Activated CD8-positive, alpha-beta T cell treated with anti-CD3 and anti-CD28 coated beads, Interleukin-2, amount 10 ng/mL, durations not matched to agents 7 days and 5 days (primary cell): ENCODE data around the gene GAL. TPM values are rescaled to one million over a fixed set of nuclear protein-coding genes. Genes with fewer than 3 reads are reported as not detected.

Experiments used
- ATAC-seq: fragments of 150-1000 bp; cut with Tn5 transposase; one replicate; pipeline ENCODE4 v1.10.0; 2021; ENCODE audit warnings: moderate library complexity
- CTCF ChIA-PET: fragments of 350-600 bp; sonication (Branson Sonifier 250); formaldehyde crosslinking; loops from one replicate; lab custom pipeline; 2021; ENCODE audit warnings: antibody characterized with exemption; lab: Charles Lee
- POLR2A ChIA-PET: fragments of 350-600 bp; sonication (Branson Sonifier 250); formaldehyde crosslinking; loops from one replicate; lab custom pipeline; 2021; ENCODE audit warnings: antibody characterized with exemption; lab: Charles Lee
- DNase-seq: peaks from one replicate; pipeline ENCODE4 v3.0.0-alpha.2; 2020
- H3K27ac Mint-ChIP-seq: one replicate; pipeline ENCODE4 v1.8.0; 2021; ENCODE audit warnings: mild to moderate bottlenecking, mixed read lengths
- H3K27me3 Mint-ChIP-seq: one replicate; pipeline ENCODE4 v1.8.0; 2021; ENCODE audit warnings: low read depth, mixed read lengths
- H3K36me3 Mint-ChIP-seq: one replicate; pipeline ENCODE4 v1.8.0; 2021; ENCODE audit warnings: low read depth, mixed read lengths
- H3K4me1 Mint-ChIP-seq: one replicate; pipeline ENCODE4 v1.8.0; 2021; ENCODE audit warnings: low read depth, mixed read lengths
- H3K4me3 Mint-ChIP-seq: one replicate; pipeline ENCODE4 v1.8.0; 2021; ENCODE audit warnings: mild to moderate bottlenecking, mixed read lengths
- H3K9me3 Mint-ChIP-seq: one replicate; pipeline ENCODE4 v1.8.0; 2022; ENCODE audit warnings: mixed read lengths; ENCODE audit not compliant: insufficient read depth
- total RNA-seq, 2 experiments: library from RNA; stranded (reverse); gene quantifications; one replicate each; pipeline ENCODE4 v1.2.3, GENCODE V29; 2021

Gene GAL
- total RNA-seq, 2 experiments from 2014 or later = not detected

- H3K36me3 Mint-ChIP-seq = no peaks in the 10 kb centered on the region
- H3K4me1 Mint-ChIP-seq = peaks cover 23% of the 10 kb centered on the region
- H3K4me3 Mint-ChIP-seq = no peak overlapping the region
- DNase-seq = no peak
- no peak for ATAC-seq
- POLR2A ChIA-PET = no interaction called here
- CTCF ChIA-PET = no interaction called here
- no peaks in the 10 kb centered on the region for H3K9me3 Mint-ChIP-seq
- no peak overlapping the region for H3K27ac Mint-ChIP-seq
- H3K27me3 Mint-ChIP-seq = peaks cover 57% of the 10 kb centered on the region
Measured at GRCh38 chr11:68687311-68687710, 3.0 kb downstream of the GAL start.

GRCh38 chr11:68687986-68688385 lies 3.6 kb downstream of the GAL start:
- no peak for ATAC-seq
- POLR2A ChIA-PET = no interaction called here
- Mint-ChIP-seq H3K27ac (no peak overlapping the region), H3K9me3 (no peaks in the 10 kb centered on the region), H3K4me3 (no peak overlapping the region), H3K27me3 (peaks cover 52% of the 10 kb centered on the region), H3K4me1 (peaks cover 21% of the 10 kb centered on the region), H3K36me3 (no peaks in the 10 kb centered on the region)
- CTCF ChIA-PET = no interaction called here
- DNase-seq = no peak

- POLR2A ChIA-PET = no interaction called here
- no peak for ATAC-seq
- peaks cover 20% of the 10 kb centered on the region for H3K4me1 Mint-ChIP-seq
- no peak overlapping the region for H3K27ac Mint-ChIP-seq
- H3K27me3 Mint-ChIP-seq = peaks cover 45% of the 10 kb centered on the region
- CTCF ChIA-PET = no interaction called here
- H3K4me3 Mint-ChIP-seq = no peak overlapping the region
- DNase-seq = no peak
- H3K36me3 Mint-ChIP-seq = no peaks in the 10 kb centered on the region
- H3K9me3 Mint-ChIP-seq = no peaks in the 10 kb centered on the region
Measured at GRCh38 chr11:68688881-68689280, 4.5 kb downstream of the GAL start.

GRCh38 chr11:68689737-68690625 lies 5.6 kb downstream of the GAL start:
- POLR2A ChIA-PET = no interaction called here
- H3K9me3 Mint-ChIP-seq = no peaks in the 10 kb centered on the region
- no peaks in the 10 kb centered on the region for H3K36me3 Mint-ChIP-seq
- DNase-seq (no peak), ATAC-seq (no peak)
- CTCF ChIA-PET = no interaction called here
- peak overlapping the region; percentile 32 for H3K4me3 Mint-ChIP-seq
- no peak overlapping the region for H3K27ac Mint-ChIP-seq
- H3K4me1 Mint-ChIP-seq = peaks cover 20% of the 10 kb centered on the region
- peaks cover 52% of the 10 kb centered on the region for H3K27me3 Mint-ChIP-seq

GRCh38 chr11:68690671-68691401 lies 6.5 kb downstream of the GAL start:
- ChIA-PET POLR2A (no interaction called here), CTCF (no interaction called here)
- H3K36me3 Mint-ChIP-seq = no peaks in the 10 kb centered on the region
- peak overlapping the region; percentile 32 for H3K4me3 Mint-ChIP-seq
- H3K27ac Mint-ChIP-seq = no peak overlapping the region
- peaks cover 46% of the 10 kb centered on the region for H3K27me3 Mint-ChIP-seq
- DNase-seq (peak; percentile 75), ATAC-seq (peak; percentile 88)
- H3K4me1 Mint-ChIP-seq = peaks cover 20% of the 10 kb centered on the region
- no peaks in the 10 kb centered on the region for H3K9me3 Mint-ChIP-seq

- ATAC-seq (no peak), DNase-seq (no peak)
- peaks cover 20% of the 10 kb centered on the region for H3K4me1 Mint-ChIP-seq
- H3K36me3 Mint-ChIP-seq = no peaks in the 10 kb centered on the region
- H3K9me3 Mint-ChIP-seq = no peaks in the 10 kb centered on the region
- peaks cover 40% of the 10 kb centered on the region for H3K27me3 Mint-ChIP-seq
- no peak overlapping the region for H3K4me3 Mint-ChIP-seq
- CTCF ChIA-PET = no interaction called here
- no peak overlapping the region for H3K27ac Mint-ChIP-seq
- POLR2A ChIA-PET = no interaction called here
Measured at GRCh38 chr11:68691402-68691784, 7.0 kb downstream of the GAL start.

GRCh38 chr11:68692115-68692514 lies 7.8 kb downstream of the GAL start:
- peaks cover 20% of the 10 kb centered on the region for H3K4me1 Mint-ChIP-seq
- ChIA-PET POLR2A (no interaction called here), CTCF (no interaction called here)
- no peak overlapping the region for H3K4me3 Mint-ChIP-seq
- DNase-seq (no peak), ATAC-seq (no peak)
- peaks cover 34% of the 10 kb centered on the region for H3K27me3 Mint-ChIP-seq
- H3K27ac Mint-ChIP-seq = no peak overlapping the region
- no peaks in the 10 kb centered on the region for H3K36me3 Mint-ChIP-seq
- H3K9me3 Mint-ChIP-seq = no peaks in the 10 kb centered on the region

- ChIA-PET CTCF (no interaction called here), POLR2A (no interaction called here)
- H3K4me3 Mint-ChIP-seq = no peak overlapping the region
- H3K36me3 Mint-ChIP-seq = no peaks in the 10 kb centered on the region
- peaks cover 32% of the 10 kb centered on the region for H3K27me3 Mint-ChIP-seq
- no peak overlapping the region for H3K27ac Mint-ChIP-seq
- peaks cover 20% of the 10 kb centered on the region for H3K4me1 Mint-ChIP-seq
- ATAC-seq (no peak), DNase-seq (no peak)
- no peaks in the 10 kb centered on the region for H3K9me3 Mint-ChIP-seq
Measured at GRCh38 chr11:68692871-68693483, 8.6 kb downstream of the GAL start.

- H3K36me3 Mint-ChIP-seq = no peaks in the 10 kb centered on the region
- H3K4me1 Mint-ChIP-seq = peaks cover 20% of the 10 kb centered on the region
- H3K4me3 Mint-ChIP-seq = no peak overlapping the region
- ChIA-PET CTCF (no interaction called here), POLR2A (no interaction called here)
- peaks cover 31% of the 10 kb centered on the region for H3K27me3 Mint-ChIP-seq
- no peak for DNase-seq
- no peak for ATAC-seq
- H3K27ac Mint-ChIP-seq = no peak overlapping the region
- H3K9me3 Mint-ChIP-seq = no peaks in the 10 kb centered on the region
Measured at GRCh38 chr11:68693484-68693882, 9.1 kb downstream of the GAL start.

- Mint-ChIP-seq H3K27ac (no peak overlapping the region), H3K9me3 (no peaks in the 10 kb centered on the region), H3K27me3 (peaks cover 27% of the 10 kb centered on the region), H3K36me3 (no peaks in the 10 kb centered on the region), H3K4me1 (peaks cover 19% of the 10 kb centered on the region), H3K4me3 (no peak overlapping the region)
- POLR2A ChIA-PET = no interaction called here
- DNase-seq (no peak), ATAC-seq (no peak)
- CTCF ChIA-PET = no interaction called here
Measured at GRCh38 chr11:68694431-68695297, 10.3 kb downstream of the GAL start.

GRCh38 chr11:68695531-68695930 lies 11.2 kb downstream of the GAL start:
- H3K4me1 Mint-ChIP-seq = peaks cover 10% of the 10 kb centered on the region
- H3K36me3 Mint-ChIP-seq = no peaks in the 10 kb centered on the region
- ChIA-PET CTCF (no interaction called here), POLR2A (no interaction called here)
- no peak for DNase-seq
- no peak overlapping the region for H3K4me3 Mint-ChIP-seq
- ATAC-seq = no peak
- no peak overlapping the region for H3K27ac Mint-ChIP-seq
- peaks cover 25% of the 10 kb centered on the region for H3K27me3 Mint-ChIP-seq
- no peaks in the 10 kb centered on the region for H3K9me3 Mint-ChIP-seq
